CD4-positive, alpha-beta T cell treated with Interleukin-15 for 4 hours (primary cell): ENCODE results near the gene OR1D5.
A peak's percentile ranks its signal among the peaks of the same experiment; 100 is the strongest.
"Not testable (repeated sequence)": the region's sequence is repeated elsewhere in the genome, so short reads cannot be mapped to it uniquely, and the experiment has no call there.

Experiments used
- DNase-seq: peaks from one replicate; pipeline ENCODE4 v3.0.0-alpha.2; 2020; ENCODE audit warnings: low spot score

OR1D5 gene

GRCh38 chr17:3063507-3063906, at the start of gene OR1D5:
Gene OR1D5 (minus strand): TSS chr17:3063607. CDS start chr17:3063607, 0 bp downstream.
- DNase-seq, result not testable (repeated sequence)

- DNase-seq, result no peak
Measured at GRCh38 chr17:3104322-3104721, 40.9 kb upstream of the OR1D5 start, which contains the start of gene OR1D2. Gene OR1D2 (minus strand): TSS chr17:3104422. CDS start chr17:3092996, 11,426 bp downstream.

- DNase-seq, result not testable (repeated sequence)
Measured at GRCh38 chr17:3073850-3074249, 10.4 kb upstream of the OR1D5 start.

- not testable (repeated sequence) for DNase-seq
Measured at GRCh38 chr17:3065192-3065591, 1.8 kb upstream of the OR1D5 start.

GRCh38 chr17:3062824-3063377, 506 bp downstream of the OR1D5 start:
- not testable (repeated sequence) for DNase-seq

GRCh38 chr17:3054868-3055267, 8.5 kb downstream of the OR1D5 start:
- not testable (repeated sequence) for DNase-seq

GRCh38 chr17:3049705-3050295, 13.6 kb downstream of the OR1D5 start:
- DNase-seq, result no peak

GRCh38 chr17:3048727-3049471, 14.5 kb downstream of the OR1D5 start:
- peak; percentile 97 for DNase-seq

- DNase-seq, result no peak
Measured at GRCh38 chr17:3046753-3047152, 16.7 kb downstream of the OR1D5 start.

- no peak for DNase-seq
Measured at GRCh38 chr17:3043737-3044365, 19.6 kb downstream of the OR1D5 start.

- no peak for DNase-seq
Measured at GRCh38 chr17:3040882-3041281, 22.5 kb downstream of the OR1D5 start.

GRCh38 chr17:3039736-3040135, 23.7 kb downstream of the OR1D5 start:
- no peak for DNase-seq

GRCh38 chr17:3038941-3039340, 24.5 kb downstream of the OR1D5 start:
- no peak for DNase-seq

- no peak for DNase-seq
Measured at GRCh38 chr17:3037259-3037658, 26.1 kb downstream of the OR1D5 start.

- no peak for DNase-seq
Measured at GRCh38 chr17:3036800-3037199, 26.6 kb downstream of the OR1D5 start.

- no peak for DNase-seq
Measured at GRCh38 chr17:3035968-3036280, 27.5 kb downstream of the OR1D5 start.

GRCh38 chr17:3035256-3035967, 28.0 kb downstream of the OR1D5 start:
- no peak for DNase-seq

- no peak for DNase-seq
Measured at GRCh38 chr17:3034578-3034920, 28.9 kb downstream of the OR1D5 start.

- no peak for DNase-seq
Measured at GRCh38 chr17:3033741-3034577, 29.4 kb downstream of the OR1D5 start.

GRCh38 chr17:3033248-3033640, 30.2 kb downstream of the OR1D5 start:
- DNase-seq, result no peak
